Amniotic epithelial cell (primary cell): Measurements from ENCODE around the gene LMBR1.
"Not testable (repeated sequence)": the region's sequence is repeated elsewhere in the genome, so short reads cannot be mapped to it uniquely, and the experiment has no call there.

ENCODE experiments used
- DNase-seq: peaks from one replicate; pipeline ENCODE4 v3.0.0-alpha.2; 2010; ENCODE audit warnings: low read depth

The LMBR1 gene

DNA sequence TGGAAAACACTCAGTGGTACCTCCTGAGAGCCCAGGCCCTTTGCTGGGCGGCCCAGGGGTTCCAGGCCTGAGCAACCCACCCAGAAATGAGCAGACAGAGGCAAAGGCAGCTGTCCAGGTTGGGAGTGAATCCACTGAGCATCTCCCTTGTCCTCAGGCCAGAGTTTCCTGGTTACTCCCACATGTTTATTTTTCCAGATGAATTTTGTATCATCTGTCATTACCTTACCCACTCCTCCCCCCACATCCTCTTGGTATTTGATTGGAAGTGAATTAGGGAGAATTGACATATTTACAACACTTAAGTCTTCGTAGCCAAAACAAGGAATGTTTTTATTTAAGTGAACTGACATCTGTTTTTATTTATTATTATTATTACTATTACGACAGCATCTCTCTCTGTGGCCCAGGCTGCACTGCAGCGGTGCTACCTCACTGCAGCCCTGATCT, 13.2 kb upstream of the LMBR1 start:
- no peak for DNase-seq

DNA sequence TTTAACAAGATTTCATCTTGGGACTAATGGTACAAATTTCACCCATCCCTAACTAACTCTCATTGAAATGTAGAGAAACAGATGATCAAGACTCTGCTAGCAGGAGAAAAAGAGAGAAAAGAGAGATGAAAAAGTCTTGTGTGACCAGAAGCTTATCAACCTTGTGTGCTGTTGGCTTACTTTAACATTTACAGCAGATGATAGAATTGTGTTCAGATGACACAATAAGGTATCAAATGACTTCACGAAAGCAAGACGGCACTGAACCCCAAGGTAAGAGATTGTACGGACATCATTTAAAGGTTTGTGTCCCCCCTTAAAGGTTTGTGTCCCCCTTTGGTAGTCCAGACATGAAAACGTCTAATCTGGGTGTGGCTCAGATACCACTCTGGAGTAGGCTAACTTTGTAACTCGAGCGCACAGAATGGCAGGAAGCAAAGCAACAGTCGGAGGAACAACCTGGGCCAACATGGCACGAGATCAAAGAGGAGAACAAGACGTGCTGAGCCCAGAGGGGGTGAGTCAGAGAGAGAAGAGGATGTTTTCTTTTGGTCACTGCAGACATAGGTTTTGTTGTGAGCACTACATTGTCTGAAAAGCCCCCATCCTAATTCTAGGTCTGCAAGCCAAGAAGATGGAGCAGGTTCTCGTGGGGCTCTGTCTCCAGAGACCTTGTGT, 10.4 kb upstream of the LMBR1 start:
- DNase-seq: no peak

DNA sequence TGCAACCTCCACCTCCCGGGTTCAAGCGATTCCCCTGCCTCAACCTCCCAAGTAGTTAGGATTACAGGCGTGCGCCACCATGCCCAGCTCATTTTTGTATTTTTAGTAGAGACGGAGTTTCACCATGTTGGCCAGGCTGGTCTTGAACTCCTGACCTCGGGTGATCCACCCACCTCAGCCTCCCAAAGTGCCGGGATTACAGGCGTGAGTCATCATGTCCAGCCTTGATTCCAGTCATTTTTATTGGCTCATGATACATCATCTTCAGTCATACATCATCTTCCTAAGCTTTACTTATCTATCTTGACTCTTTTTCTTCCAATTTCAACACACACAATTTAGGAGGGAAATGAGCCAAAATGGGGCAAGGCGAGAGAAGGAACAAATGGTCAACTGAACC, 7.1 kb upstream of the LMBR1 start:
- peak; percentile 69 for DNase-seq

DNA sequence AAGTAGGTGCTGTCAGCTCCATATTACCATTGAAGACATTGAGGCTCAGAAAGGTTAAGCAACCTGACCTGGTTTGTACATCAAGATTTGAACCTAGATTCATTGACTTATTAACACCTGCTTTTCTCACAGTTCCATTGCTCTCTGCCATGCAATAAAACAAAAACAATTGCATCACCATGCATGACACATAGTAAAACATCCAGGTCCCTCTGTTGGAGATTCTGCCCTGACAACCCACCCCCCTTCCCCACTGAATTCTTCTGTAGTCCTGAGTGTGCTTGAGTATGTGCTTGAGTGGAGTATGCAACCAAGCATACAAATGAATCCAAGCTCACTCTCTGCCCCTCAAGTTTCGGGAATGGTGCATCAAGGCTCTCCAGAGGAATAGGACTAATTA, 6.0 kb upstream of the LMBR1 start:
- peak; percentile 32 for DNase-seq

DNA sequence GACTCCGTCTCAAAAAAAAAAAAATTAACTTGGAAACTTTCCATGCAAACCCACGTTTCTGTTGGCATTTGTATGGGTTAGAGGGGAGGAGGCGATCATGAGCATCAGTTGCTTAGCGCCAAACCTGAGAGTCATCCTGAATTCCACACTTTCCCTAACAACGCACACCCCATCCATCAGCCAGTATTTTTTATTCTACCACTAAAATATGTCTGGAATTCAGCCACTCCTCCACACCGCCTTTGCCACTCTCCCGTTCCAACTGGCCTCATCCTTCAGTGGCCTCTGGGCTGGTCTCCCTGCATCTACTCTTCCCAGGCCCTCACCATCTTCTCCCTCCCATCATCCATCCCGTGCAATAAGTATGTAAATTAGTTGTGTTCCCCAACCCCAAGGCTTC, 4.7 kb upstream of the LMBR1 start:
- peak; percentile 68 for DNase-seq

DNA sequence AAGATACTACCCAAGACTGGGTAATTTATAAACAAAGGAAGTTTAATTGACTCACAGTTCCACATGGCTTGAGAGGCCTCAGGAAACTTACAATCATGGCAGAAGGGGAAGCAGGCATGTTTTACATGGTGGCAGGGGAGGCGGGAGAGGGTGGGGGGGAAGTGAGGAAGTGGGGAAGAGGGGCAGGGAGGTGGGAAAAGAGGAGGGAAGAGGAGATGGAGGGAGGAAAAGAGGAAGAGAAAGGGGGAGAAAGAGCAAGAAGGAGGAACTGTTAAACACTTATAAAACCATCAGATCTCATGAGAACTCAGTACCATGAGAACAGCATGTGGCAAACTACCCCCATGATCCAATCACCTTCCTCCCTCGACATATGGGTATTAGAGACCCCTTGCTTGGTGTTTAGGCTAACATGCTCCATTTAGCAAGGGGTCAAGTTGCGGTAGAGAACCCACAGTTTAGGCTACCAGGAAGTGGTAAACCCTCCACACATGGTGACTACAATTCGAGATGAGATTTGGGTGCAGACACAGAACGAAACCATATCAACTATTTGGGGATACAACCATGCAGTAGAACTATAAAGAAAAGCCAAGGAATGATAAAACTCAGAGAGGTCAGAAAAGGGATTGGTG, 3.5 kb upstream of the LMBR1 start:
- DNase-seq: no peak

DNA sequence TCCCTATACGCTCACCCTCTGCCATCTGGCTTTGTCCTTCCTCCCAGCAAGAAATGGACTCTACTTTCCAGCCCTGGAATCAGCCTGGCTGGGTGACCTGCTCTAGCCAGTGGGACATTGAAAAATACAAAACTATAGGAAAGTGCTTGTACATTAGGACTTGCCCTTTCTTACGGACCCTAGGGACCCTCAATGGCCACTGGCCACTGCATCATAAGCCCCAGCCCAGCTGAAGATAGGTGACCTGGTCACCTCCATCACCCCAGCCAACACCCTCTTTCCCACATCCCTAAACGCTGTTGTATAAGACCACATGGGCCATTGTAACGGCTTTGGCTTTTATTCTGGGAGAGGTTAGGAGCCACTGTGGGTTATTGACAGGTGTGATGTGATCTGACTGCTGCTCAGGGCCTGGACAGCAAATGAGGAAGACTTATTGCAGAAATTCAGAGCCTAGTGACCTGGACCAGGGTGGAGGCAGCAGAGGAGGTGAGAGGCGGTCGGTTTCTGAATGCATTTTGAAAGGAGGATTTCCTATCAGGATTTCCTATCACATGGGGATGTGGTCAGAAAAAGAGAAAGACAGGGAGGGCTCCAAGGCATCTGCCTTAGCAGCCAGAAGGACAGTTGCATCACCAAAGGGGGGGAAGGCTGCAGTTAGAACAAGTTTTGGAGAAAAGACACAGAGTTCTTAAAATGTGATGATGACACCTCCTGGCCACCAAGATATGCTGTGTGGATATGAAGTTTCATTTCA, 2.2 kb upstream of the LMBR1 start:
- DNase-seq: no peak

DNA sequence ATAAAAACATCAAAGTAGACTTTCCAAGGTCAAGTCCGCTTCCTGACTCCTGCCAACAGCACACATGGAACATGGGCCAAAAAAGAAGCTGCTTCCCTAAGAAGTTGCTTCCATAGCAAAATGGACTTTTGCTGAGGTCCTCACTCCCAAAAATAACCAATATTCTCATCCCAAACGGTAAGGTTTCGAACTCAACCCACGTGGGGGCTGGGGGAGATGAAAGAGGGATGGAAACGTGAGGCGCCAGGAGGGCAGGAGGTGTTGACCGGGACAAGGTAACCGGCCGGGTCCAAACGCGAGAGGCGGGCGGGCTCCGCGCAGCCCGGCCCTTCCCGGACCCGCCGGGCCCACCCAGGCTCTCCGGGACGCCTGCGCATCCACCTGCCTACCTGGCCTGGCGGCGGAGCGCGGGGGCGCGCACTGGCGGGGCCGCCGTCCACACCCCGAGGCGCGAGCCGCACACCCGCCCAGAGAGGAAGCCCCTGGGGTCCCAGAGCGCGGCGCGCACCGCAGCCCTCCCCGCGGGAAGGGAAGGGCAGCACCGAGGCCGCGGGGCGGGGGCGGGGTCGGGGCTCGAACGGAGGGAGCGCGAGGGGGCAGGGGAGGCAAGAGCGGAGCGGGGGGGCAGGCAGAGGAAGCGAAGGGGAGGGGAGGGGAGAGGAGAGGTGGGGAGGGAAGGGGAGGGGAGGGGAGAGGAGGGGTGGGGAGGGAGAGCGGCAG, 742 bp downstream of the LMBR1 start:
- no peak for DNase-seq

DNA sequence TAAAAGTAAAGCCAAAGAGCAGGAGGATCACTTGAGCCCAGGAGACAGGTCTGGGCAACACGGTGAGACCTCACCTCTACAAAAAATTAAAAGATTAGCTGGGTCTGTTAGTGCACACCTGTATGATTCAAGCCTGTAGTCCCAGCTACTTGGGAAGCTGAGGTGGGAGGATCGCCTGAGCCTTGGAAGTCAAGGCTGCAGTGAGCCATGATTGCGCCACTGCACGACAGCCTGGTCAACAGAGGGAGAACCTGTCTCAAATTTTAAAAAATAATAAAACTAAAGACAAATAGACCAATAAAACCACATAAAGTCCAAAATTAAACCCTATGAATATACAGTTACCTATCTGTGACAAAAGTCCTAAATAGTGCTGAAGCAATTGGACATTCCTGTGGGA, 3.2 kb downstream of the LMBR1 start:
- DNase-seq: no peak

DNA sequence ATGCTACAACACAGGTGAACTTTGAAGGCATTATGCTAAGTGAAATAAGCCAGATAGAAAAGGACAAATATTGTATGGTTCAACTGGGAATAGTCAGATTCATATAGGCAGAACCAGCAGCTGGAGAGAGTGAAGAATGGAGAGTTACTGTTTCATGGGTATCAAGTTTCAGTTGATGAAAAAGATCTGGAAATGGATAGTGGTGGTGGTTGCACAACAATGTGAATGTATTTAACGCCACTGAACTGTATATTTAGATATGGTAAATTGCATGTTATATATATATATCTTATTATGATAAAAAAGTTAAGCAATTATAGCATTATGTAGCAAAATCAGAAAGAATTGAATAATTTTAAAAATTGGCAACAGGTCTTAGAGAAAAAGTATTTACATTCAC, 3.9 kb downstream of the LMBR1 start:
- no peak for DNase-seq

DNA sequence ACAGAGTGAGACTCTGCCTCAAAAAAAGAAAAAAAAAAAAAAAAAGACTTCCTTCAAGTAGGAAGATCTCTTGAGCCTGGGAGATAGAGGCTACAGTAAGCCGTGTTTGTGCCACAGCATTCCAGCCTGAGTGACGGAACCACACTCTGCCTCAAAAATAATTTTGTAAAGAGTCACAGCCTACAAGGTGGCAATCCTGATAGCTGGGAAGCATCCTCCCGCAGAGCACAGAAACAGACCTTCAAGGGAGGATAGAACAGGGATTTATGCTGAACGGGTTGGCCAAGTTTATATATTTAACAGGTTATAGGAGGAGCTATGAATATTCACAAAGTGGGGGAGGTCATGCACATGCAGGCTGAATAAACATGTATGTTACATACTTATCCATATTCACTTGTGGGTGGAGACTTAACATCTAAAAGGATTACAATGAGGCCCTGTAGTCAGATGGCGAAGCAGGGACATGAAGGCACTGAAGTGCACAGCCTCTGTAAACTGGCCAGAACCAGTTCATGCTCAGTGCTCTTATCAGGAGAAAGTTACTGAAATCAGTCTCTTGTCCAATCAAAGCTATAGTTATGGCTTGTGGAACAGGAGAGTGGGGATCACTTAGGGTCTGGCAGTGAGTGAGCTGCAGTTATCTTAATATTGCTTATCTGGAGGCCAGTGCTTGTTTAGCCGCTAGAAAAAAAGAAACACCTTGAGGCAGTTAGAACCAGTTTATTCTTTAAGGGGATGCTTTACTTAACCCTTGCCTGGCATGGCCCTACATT, 6.8 kb downstream of the LMBR1 start:
- peak; percentile 70 for DNase-seq

DNA sequence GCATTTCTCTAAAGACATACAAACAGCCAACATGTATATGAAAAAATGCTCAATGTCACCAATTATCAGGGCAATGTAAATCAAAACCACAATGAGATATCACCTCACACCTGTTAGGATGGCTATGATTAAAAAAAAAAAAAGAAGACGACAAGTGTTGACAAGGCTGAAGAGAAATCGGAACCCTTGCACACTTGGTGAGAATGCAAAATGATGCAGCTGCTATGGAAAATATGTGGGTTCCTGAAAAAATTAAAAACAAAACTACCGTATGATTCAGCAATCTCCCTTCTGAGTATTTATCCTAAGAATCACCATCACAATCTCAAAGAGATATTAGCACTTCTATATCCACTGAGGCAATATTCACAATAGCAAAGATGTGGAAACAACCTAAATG, 11.3 kb downstream of the LMBR1 start:
- no peak for DNase-seq

DNA sequence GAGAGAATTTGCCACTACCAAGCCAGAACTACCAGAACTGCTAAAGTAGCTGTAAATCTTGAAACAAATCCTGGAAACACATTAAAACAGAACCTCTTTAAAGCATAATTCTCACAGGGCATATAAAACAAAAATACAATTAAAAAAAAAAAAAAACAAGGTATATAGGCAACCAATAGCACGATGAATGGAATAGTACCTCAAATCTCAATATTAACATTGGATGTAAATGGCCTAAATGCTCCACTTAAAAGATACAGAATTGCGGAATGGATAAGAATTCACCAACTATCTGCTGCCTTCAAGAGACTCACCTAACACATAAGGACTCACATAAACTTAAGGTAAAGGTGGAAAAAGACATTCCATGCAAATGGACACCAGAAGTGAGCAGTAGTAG, 17.2 kb downstream of the LMBR1 start:
- no peak for DNase-seq

DNA sequence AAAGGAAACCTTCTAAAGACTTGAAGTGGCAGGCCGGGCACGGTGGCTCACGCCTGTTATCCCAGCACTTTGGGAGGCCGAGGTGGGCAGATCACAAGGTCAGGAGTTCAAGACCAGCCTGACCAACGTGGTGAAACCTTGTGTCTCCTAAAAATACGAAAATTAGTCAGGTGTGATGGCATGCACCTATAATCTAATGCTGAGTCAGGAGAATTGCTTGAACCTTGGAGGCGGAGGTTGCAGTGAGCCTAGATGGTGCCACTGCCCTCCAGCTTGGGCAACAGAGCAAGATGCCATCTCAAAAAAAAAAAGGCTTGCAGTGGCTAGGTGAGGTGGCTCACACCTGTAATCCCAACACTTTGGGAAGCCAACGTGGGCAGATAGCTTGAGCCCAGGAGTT, 24.6 kb downstream of the LMBR1 start:
- not testable (repeated sequence) for DNase-seq

DNA sequence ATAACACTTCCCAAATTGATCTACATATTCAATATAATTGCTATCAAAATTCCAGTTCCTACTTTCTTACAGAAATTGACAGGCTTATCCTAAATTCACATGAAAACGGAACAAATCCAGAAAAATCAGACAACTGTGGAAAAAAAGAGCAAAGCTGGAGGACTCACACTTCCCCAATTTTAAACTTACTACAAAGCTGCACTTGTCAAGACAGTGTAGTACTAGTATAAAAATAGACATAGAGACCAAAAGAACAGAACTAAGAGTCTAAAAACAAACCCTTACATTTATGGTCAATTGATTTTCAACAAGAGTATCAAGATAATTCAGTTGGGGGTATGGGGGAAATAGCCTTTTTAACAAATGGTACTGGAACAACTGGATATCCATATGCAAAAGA, 27.5 kb downstream of the LMBR1 start:
- no peak for DNase-seq

DNA sequence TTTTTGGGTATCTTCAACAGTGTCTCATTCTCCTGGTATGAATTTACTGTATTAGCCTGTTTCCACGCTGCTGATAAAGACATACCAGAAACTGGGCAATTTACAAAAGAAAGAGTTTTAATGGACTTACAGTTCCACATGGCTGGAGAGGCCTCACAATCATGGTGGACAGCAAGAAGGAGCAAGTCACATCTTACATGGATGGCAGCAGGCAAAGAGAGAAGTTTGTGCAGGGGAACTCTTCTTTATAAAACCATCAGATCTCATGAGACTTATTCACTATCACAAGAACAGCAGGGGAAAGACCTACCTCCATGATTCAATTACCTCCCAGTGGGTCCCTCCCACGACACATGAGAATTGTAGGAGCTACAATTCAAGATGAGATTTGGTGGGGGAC, 31.0 kb downstream of the LMBR1 start:
- DNase-seq: not testable (repeated sequence)

DNA sequence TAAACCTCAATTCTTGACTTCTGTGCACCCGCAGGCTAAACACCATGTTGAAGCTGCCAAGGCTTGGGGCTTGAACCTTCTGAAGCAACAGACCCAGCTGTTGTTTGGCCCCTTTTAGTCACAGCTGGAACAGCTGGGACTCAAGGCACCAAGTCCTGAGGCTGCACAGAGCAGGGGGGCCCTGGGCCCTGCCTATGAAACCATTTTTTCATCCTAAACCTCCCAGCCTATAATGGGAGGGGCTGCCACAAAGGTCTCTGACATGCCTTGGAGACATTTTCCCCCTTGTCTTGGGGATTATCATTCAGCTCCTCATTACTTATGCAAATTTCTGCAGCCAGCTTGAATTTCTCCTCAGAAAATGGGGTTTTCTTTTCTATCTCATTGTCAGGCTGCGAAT, 31.8 kb downstream of the LMBR1 start:
- DNase-seq: no peak

DNA sequence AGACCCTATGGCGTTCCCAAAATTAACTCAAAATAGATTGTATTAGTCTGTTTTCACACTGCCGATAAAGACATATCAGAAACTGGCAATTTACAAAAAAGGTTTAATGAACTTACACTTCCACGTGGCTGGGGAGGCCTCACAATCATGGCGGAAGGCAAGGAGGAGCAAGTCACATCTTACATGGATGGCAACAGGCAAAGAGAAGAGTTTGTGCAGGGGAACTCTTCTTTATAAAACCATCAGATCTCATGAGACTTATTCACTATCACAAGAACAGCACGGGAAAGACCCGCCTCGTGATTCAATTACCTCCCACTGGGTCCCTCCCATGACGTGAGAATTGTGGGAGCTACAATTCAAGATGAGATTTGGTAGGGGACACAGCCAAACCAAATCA, 32.9 kb downstream of the LMBR1 start:
- DNase-seq: not testable (repeated sequence)

DNA sequence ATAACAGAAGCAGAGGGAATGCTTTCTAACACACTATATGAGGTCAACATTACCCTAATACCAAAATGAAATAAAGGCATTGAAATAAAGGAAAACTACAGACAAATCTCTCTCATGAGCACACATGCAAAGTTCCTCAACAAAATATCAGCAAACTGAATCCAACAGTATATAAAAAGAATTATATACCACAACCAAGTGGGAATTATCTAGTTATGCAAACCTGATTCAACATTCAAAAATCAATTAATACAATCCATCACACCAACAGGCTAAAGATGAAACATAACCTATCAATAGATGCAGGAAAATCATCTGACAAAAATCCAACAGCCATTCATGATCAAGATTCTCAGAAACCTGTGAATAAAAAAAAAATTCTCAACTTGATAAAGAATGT, 34.5 kb downstream of the LMBR1 start:
- DNase-seq: no peak

DNA sequence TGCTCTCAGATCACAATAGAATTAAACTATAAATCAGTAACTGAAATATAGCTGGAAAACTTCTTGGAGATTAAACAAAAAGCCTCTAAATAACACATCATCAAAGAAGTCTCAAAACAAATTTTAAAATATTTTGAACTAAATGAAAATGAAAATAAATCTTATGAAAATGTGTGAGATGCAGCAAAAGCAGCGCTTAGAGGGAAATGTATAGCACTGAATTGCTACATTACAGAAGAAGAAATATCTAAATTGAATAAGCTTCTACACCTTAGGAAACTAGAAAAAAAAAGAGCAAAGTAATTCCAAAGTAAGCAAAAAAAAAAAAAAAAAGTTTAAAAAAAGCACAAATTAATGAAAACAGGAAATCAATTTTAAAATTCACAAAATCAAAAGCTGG, 35.2 kb downstream of the LMBR1 start:
- DNase-seq: no peak

DNA sequence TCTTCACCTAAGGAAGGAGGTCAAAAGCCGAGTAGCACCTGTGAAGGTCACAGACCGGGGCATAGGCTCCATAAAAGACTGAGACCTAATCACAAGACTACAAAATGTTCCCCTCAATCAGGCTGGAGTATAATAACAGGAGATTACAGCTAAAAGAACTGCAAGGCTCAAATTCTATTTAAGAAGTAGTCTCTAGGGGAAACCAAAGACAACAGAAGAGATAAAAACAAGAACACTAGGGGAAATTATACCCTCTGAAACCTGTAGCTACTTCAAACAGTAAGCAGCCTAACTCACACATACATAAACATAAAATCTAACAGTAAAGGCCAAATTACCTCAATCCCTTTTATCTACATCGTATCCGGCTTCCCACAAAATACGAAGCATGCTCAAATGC, 38.3 kb downstream of the LMBR1 start:
- DNase-seq: no peak

DNA sequence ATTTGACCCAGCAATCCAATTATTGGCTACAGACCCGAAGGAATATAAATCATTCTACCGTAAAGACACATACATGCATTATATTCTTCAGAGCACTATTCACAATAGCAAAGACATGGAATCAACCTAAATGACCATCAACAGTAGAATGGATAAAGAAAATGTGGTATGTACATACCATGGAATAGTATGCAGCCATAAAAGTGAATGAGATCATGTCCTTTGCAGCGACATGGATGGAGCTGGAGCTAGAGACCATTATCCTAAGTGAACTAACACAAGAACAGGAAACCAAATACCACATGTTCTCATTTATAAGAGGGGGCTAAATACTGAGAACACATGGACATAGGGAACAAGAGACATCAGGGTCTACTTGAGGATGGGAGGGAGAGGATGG, 44.0 kb downstream of the LMBR1 start:
- DNase-seq: no peak
